HG03439 (cell line): Measurements from ENCODE around the gene APBA3.

Experiments
- ATAC-seq: cut with Tn5 transposase; IDR thresholded peaks from one replicate; pipeline ENCODE4 v1.9.1; 2021; ENCODE audit warnings: mild to moderate bottlenecking, moderate library complexity; ENCODE audit not compliant: unreplicated experiment

The APBA3 gene

DNA sequence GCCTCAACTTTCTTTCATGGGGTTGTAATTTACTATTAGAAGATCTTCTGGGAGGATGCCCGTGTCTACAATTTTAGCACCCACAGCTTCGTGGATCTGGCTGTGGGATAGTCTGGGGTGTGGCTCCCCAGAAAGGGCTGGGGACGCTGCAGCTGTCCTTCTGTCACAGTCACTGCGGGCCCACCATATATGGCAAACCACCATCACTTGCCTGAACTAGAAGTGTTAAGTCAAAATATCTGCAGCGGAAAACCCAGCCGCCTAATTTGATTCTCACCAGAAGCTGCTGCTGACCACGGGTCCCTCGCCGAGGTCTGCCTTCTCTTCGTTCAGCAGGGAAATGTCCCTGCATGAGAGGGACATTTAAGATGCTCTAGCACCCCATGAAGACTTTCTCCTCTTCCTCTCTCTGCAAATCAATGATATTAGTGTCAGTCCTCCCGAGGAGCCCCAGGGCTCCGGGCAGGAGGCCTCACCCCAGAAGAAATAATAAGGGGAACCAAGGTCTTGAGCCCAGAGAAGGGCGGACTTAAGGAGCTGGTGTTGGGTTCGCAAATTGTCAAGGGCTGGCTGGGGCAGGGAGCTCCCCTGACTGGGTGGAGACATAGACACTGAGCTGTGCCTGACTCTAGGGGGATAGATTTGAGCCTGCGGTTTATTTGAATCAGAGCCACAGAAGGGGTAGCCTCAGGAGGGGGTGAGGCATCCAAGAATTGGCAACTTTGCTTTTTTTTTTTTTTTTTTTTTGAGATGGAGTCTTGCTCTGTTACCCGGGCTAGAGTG is 27.7 kb upstream of the APBA3 start:
- ATAC-seq: no peak

- ATAC-seq: no peak
Observed at GRCh38 chr19:3785938-3786824, 24.7 kb upstream of the APBA3 start, which contains the start of gene MATK. Gene MATK, minus strand, starts transcription at chr19:3786381. Its CDS starts 1,246 bp downstream, at chr19:3785135.

- no peak for ATAC-seq
Observed at GRCh38 chr19:3785451-3785937, 24.0 kb upstream of the APBA3 start.

GRCh38 chr19:3784607-3785450 is 23.3 kb upstream of the APBA3 start:
- no peak for ATAC-seq

- no peak for ATAC-seq
Observed at GRCh38 chr19:3783660-3784584, 22.4 kb upstream of the APBA3 start.

GRCh38 chr19:3782903-3783302 is 21.4 kb upstream of the APBA3 start:
- ATAC-seq: no peak

- no peak for ATAC-seq
Observed at GRCh38 chr19:3782330-3782729, 20.8 kb upstream of the APBA3 start.

GRCh38 chr19:3781603-3782002 is 20.1 kb upstream of the APBA3 start:
- ATAC-seq: no peak

GRCh38 chr19:3780786-3781304 is 19.4 kb upstream of the APBA3 start:
- ATAC-seq: no peak

DNA sequence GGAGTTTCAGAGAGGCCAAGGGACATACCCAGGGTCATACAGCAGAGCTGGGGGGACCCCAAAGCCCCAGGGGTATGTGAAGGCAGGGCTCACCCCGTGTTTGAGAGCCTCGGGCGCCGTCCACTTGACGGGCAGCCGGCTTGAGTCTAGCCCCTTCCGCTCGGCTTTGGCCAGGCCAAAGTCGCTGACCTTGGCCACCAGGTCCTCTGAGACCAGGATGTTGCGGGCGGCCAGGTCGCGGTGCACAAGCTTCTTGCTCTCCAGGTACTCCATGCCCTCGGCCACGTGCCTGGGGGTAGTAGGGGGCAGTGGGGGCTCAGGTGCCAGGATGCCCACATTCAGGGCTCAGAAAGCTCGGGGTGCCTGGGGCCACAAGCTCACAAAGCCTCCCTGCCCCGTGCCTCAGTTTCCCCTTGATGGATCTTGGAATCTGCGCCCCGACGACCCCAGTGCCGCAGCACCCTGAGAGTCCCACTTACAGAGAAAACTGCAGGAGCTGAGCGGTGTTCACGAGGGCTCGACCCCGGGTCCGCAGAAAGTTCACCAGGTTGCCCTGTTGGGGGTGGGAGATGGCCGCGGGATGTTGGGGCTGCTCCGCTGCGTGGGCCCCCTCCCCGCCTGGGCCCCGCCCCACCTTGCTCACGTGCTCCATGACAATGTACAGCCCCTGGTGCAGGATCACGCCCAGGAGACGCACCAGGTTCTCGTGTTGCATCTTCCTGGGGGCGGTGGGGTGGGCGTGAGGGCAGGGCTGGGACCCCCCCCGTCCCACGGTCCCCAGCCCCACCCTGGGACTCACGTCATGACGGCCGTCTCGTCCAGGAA is 17.6 kb upstream of the APBA3 start:
- ATAC-seq: no peak

GRCh38 chr19:3778104-3778867 is 16.8 kb upstream of the APBA3 start:
- ATAC-seq: no peak

DNA sequence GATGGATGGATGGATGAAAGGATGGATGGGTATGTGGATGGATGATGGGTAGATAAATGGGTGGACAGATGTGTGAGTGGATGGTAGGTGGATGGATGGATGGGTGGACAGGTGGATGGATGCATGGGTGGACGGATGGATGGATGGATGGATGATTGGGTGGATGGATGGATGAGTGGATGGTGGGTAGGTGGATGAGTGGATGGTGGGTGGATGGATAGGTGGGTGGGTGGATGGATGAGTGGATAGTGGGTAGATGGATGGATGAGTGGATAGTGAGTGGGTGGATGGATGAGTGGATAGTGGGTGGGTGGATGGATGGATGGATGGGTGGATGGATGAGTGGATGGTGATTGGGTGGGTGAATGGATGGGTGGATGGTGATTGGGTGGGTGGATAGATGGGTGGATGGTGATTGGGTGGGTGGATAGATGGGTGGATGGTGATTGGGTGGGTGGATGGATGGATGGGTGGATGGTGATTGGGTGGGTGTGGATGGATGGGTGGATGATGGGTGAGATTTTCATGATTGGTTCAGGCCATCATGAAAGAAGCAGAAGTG is 15.1 kb upstream of the APBA3 start:
- no peak for ATAC-seq

DNA sequence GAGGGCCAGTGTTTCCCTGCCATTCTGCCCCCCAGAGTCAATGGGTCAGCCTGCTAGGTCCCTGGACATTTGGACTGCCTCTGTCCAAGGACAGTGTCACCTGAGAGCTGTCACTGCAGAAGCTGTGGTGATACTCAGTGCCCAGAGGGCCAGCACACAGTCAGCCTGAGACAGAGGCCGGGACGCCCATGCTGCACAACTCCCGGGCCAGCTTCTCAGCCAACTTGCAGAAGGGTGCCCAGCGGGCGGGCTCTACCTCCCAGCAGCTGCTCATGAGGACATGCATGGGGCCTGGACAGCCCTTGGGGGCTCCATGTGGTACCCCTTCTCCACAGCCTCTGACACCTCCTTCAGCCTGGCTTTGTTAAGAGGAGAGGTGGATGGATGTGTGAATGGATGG is 14.3 kb upstream of the APBA3 start:
- no peak for ATAC-seq

DNA sequence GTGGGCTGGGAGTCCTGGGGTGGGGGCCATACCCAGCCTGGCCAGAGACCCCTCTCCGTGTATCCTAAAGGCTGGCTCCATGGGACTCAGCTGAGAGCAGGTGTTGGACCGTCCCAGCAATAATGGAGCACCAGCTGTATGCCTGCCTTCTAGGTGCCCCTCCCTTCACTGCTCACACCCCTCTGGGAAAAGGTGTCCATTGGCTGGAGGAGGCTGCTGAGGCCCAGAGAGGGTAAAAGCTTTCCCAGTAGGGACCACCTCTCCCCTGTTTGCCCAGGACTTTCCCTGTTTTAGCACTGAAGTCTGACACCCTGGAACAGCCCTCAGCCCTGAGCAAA is 13.9 kb upstream of the APBA3 start:
- ATAC-seq: no peak

GRCh38 chr19:3774621-3775373 is 13.3 kb upstream of the APBA3 start:
- ATAC-seq: no peak

GRCh38 chr19:3773814-3774515 is 12.5 kb upstream of the APBA3 start:
- no peak for ATAC-seq
